BE2C (cell line): Measurements from ENCODE around the gene WDHD1.
"Not testable (repeated sequence)": the region's sequence is repeated elsewhere in the genome, so short reads cannot be mapped to it uniquely, and the experiment has no call there.

Experiments
- DNase-seq: peaks from one replicate; pipeline ENCODE4 v3.0.0-alpha.2; 2020
- H3K27me3 ChIP-seq: fragments of 250-450 bp; sonication (Bioruptor Pico); 2 replicates; pipeline ENCODE4 v1.5.1; 2020; ENCODE audit warnings: mild to moderate bottlenecking
- H3K36me3 ChIP-seq: fragments of 250-450 bp; sonication (Bioruptor Pico); 2 replicates; pipeline ENCODE4 v1.5.1; 2020; ENCODE audit warnings: mild to moderate bottlenecking
- H3K4me1 ChIP-seq: fragments of 250-450 bp; sonication (Bioruptor Pico); 2 replicates; pipeline ENCODE4 v1.5.1; 2020
- H3K4me3 ChIP-seq: 2 replicates; pipeline ENCODE4 v1.5.1; 2011; ENCODE audit warnings: low read depth, low read length
- H3K9me3 ChIP-seq: fragments of 250-450 bp; sonication (Bioruptor Pico); 2 replicates; pipeline ENCODE4 v1.5.1; 2020
- CTCF ChIP-seq: IDR thresholded peaks from 2 replicates; pipeline ENCODE4 v1.5.1; 2012; ENCODE audit warnings: mild to moderate bottlenecking, low read depth, low read length

Gene WDHD1

GRCh38 chr14:55070981-55071411 lies 44.1 kb upstream of the WDHD1 start:
- no peak for TF ChIP-seq CTCF
- peaks cover 8% of the 10 kb centered on the region for H3K36me3 ChIP-seq
- H3K4me3 ChIP-seq, result no peak overlapping the region
- H3K27me3 ChIP-seq, result no peaks in the 10 kb centered on the region
- no peak for DNase-seq
- no peaks in the 10 kb centered on the region for H3K9me3 ChIP-seq
- no peaks in the 10 kb centered on the region for H3K4me1 ChIP-seq

- Histone ChIP-seq H3K27me3 (no peaks in the 10 kb centered on the region), H3K9me3 (no peaks in the 10 kb centered on the region), H3K4me1 (no peaks in the 10 kb centered on the region), H3K36me3 (peaks cover 41% of the 10 kb centered on the region), H3K4me3 (no peak overlapping the region)
- DNase-seq, result no peak
- TF ChIP-seq CTCF, result no peak
Observed at GRCh38 chr14:55066223-55066622, 39.3 kb upstream of the WDHD1 start.

- Histone ChIP-seq H3K9me3 (no peaks in the 10 kb centered on the region), H3K36me3 (peaks cover 44% of the 10 kb centered on the region), H3K27me3 (no peaks in the 10 kb centered on the region), H3K4me3 (no peak overlapping the region), H3K4me1 (no peaks in the 10 kb centered on the region)
- no peak for TF ChIP-seq CTCF
- DNase-seq, result no peak
Observed at GRCh38 chr14:55065411-55065810, 38.5 kb upstream of the WDHD1 start.

GRCh38 chr14:55064896-55065295 lies 38.0 kb upstream of the WDHD1 start:
- peaks cover 46% of the 10 kb centered on the region for H3K36me3 ChIP-seq
- not testable (repeated sequence) for H3K4me1 ChIP-seq, DNase-seq, H3K4me3 ChIP-seq, H3K27me3 ChIP-seq, H3K9me3 ChIP-seq

GRCh38 chr14:55062517-55063351 lies 35.8 kb upstream of the WDHD1 start:
- no peak for TF ChIP-seq CTCF
- Histone ChIP-seq H3K4me3 (no peak overlapping the region), H3K4me1 (no peaks in the 10 kb centered on the region), H3K36me3 (peaks cover 53% of the 10 kb centered on the region), H3K27me3 (no peaks in the 10 kb centered on the region), H3K9me3 (no peaks in the 10 kb centered on the region)
- DNase-seq, result no peak

- peaks cover 47% of the 10 kb centered on the region for H3K36me3 ChIP-seq
- no peak for TF ChIP-seq CTCF
- H3K9me3 ChIP-seq, result no peaks in the 10 kb centered on the region
- no peak for DNase-seq
- H3K4me3 ChIP-seq, result no peak overlapping the region
- no peaks in the 10 kb centered on the region for H3K4me1 ChIP-seq
- H3K27me3 ChIP-seq, result no peaks in the 10 kb centered on the region
Observed at GRCh38 chr14:55059333-55059732, 32.4 kb upstream of the WDHD1 start.
